GM23248 (cell line): ENCODE results near the gene FMR1. TPM values are rescaled to one million over a fixed set of nuclear protein-coding genes. Genes with fewer than 3 reads are reported as not detected.

Experiments used
- DNase-seq: peaks from one replicate; pipeline ENCODE4 v3.0.0-alpha.2; 2015
- H2AFZ ChIP-seq: fragments of 200-600 bp; sonication (generic); 2 replicates; pipeline ENCODE4 v1.6.1; 2016; ENCODE audit warnings: antibody characterized with exemption
- H3F3A ChIP-seq: fragments of 200-600 bp; sonication (generic); 2 replicates; pipeline ENCODE4 v1.6.1; 2016; ENCODE audit warnings: mild to moderate bottlenecking, antibody characterized with exemption, mixed run types; ENCODE audit not compliant: insufficient read depth
- H3K27ac ChIP-seq: fragments of 200-600 bp; sonication (generic); 2 replicates; pipeline ENCODE4 v1.5.1; 2016; ENCODE audit warnings: mild to moderate bottlenecking
- H3K27me3 ChIP-seq: fragments of 200-600 bp; sonication (generic); replicated peaks from 2 replicates; pipeline ENCODE4 v1.6.1; 2016; ENCODE audit warnings: mild to moderate bottlenecking; ENCODE audit not compliant: insufficient read depth
- H3K36me3 ChIP-seq: fragments of 200-600 bp; sonication (generic); 2 replicates; pipeline ENCODE4 v1.6.1; 2016; ENCODE audit warnings: low read depth, mild to moderate bottlenecking
- H3K4me1 ChIP-seq: fragments of 200-600 bp; sonication (generic); 2 replicates; pipeline ENCODE4 v1.6.1; 2016; ENCODE audit warnings: mild to moderate bottlenecking; ENCODE audit not compliant: insufficient read depth
- H3K4me2 ChIP-seq: fragments of 200-600 bp; sonication (generic); one replicate; pipeline ENCODE4 v1.6.1; 2016; ENCODE audit warnings: mild to moderate bottlenecking; ENCODE audit not compliant: unreplicated experiment
- H3K4me3 ChIP-seq: fragments of 200-600 bp; sonication (generic); 2 replicates; pipeline ENCODE4 v1.5.1; 2016; ENCODE audit warnings: mild to moderate bottlenecking
- H3K79me2 ChIP-seq: fragments of 200-600 bp; sonication (generic); 2 replicates; pipeline ENCODE4 v1.6.1; 2016; ENCODE audit warnings: mild to moderate bottlenecking; ENCODE audit not compliant: insufficient read depth
- H3K9ac ChIP-seq: fragments of 200-600 bp; sonication (generic); 2 replicates; pipeline ENCODE4 v1.6.1; 2016; ENCODE audit warnings: mild to moderate bottlenecking
- H3K9me2 ChIP-seq: fragments of 200-600 bp; sonication (generic); 2 replicates; pipeline ENCODE4 v1.6.1; 2016; ENCODE audit warnings: mixed run types, mild to moderate bottlenecking, moderate library complexity; ENCODE audit not compliant: insufficient read depth
- H3K9me3 ChIP-seq: fragments of 200-600 bp; sonication (generic); one replicate; pipeline ENCODE4 v1.6.1; 2017; ENCODE audit warnings: low read depth
- H4K20me1 ChIP-seq: fragments of 200-600 bp; sonication (generic); 2 replicates; pipeline ENCODE4 v1.6.0; 2016; ENCODE audit not compliant: insufficient read depth
- EZH2 ChIP-seq: fragments of 200-600 bp; sonication (generic); IDR thresholded peaks from 2 replicates; pipeline ENCODE4 v1.6.1; 2018; ENCODE audit warnings: antibody characterized with exemption, mild to moderate bottlenecking; ENCODE audit not compliant: insufficient read depth, poor library complexity, severe bottlenecking
- EZH2phosphoT487 ChIP-seq: fragments of 200-600 bp; sonication (generic); IDR thresholded peaks from 2 replicates; pipeline ENCODE4 v1.6.1; 2018; ENCODE audit warnings: antibody characterized with exemption, moderate library complexity, mild to moderate bottlenecking, low read depth; ENCODE audit not compliant: insufficient read depth
- WGBS, 2 experiments: methylation state at CpG; one replicate each; pipeline ENCODE4 v1.1.6; 2015 to 2017; ENCODE audit warnings: low lambda C conversion rate in 2 of 2, low coverage in 1 of 2; ENCODE audit errors: missing lambda C conversion rate in 2 of 2; 5-methylcytosine and 5-hydroxymethylcytosine counted together
- in situ Hi-C: fragments of 300-500 bp; cut with MboI; formaldehyde crosslinking; loops from 2 replicates; pipeline ENCODE4 v1.15.0; 2020
- polyA plus RNA-seq: library from polyadenylated mRNA; unstranded; fragments of >200 nt; fragmentation: Nextera tagmentation; extraction: Ambion mirVana; gene quantifications from 2 replicates; pipeline ENCODE4 v1.2.1, GENCODE V29; 2016
- small RNA-seq: library from RNA; depleted of rRNA; stranded (forward); fragments of <200 nt; gene quantifications from one replicate; pipeline ENCODE3, GENCODE V24; 2014; ENCODE audit warnings: low read depth, low replicate concordance
- total RNA-seq: library from RNA; depleted of rRNA; stranded (reverse); fragments of >200 nt; shearing (Covaris generic); gene quantifications from 2 replicates; pipeline ENCODE4 v1.2.3, GENCODE V29; 2014; rRNA removed

FMR1 gene
- total and polyA plus RNA-seq, 2 experiments from 2014 or later = 6.8 to 14.7 TPM

DNA sequence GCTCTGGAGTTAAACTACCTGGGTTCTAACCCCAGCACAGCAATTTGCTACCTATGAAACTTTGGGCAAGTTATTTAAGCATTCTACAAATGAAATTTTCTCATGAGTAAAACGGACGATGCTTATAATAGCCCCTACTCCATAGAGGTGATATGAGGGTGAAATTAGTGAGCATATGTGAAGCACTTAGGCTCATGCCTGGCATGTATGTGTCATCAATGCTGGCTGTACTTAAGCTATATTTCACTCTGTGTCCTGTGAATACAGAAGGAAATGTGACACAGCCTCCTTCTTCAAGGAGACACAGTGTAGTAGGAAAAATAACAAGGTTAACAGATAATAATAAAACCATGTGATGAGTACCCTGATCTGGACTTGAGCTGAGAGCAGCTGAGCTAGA, 49.0 kb downstream of the FMR1 start:
- H3K4me3 ChIP-seq = no peak overlapping the region
- WGBS, 2 experiments = 91 to 100% methylated on average over 2 of the region's 2 CpGs
- H4K20me1 ChIP-seq = no peaks in the 10 kb centered on the region
- in situ Hi-C loops = no loop called here
- H3K27ac ChIP-seq = no peak overlapping the region
- no peaks in the 10 kb centered on the region for H3K9me3 ChIP-seq
- 0 out of 2 replicates have a peak, but pooled peaks cover 5% of the 10 kb centered on the region for H3F3A ChIP-seq
- no peak overlapping the region for H2AFZ ChIP-seq
- no peaks in the 10 kb centered on the region for H3K79me2 ChIP-seq
- H3K9ac ChIP-seq = no peak overlapping the region
- no peaks in the 10 kb centered on the region for H3K27me3 ChIP-seq
- TF ChIP-seq EZH2 = no peak
- no peak for TF ChIP-seq EZH2phosphoT487
- DNase-seq = no peak
- H3K4me2 ChIP-seq = no peak overlapping the region
- H3K36me3 ChIP-seq = no peaks in the 10 kb centered on the region
- peaks cover 6% of the 10 kb centered on the region; the same call in 1 of the 2 replicates for H3K4me1 ChIP-seq
- H3K9me2 ChIP-seq = no peaks in the 10 kb centered on the region

DNA sequence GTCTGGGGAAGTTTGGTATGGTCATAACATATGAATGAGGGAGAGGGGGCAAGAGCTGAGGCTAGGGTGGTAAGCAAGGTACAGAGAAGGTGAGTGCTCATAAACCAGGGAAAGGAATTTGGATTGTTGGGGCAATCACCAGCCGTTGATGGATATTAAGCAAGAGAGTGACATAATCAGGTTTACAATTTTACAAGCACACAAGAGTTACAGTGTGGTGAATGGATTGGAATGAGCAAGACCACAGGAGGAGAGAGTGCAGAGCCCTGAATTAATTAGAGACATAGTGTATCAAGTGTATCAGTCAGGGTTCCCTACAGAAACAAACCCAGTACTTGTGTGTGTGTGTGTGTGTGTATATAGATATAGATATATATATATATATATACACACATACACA, 50.8 kb downstream of the FMR1 start:
- H3K4me3 ChIP-seq = no peak overlapping the region
- H4K20me1 ChIP-seq = no peaks in the 10 kb centered on the region
- TF ChIP-seq EZH2 (no peak), EZH2phosphoT487 (no peak)
- WGBS, 2 experiments = 55 to 64% methylated on average over 1 of the region's 1 CpG
- H3K4me1 ChIP-seq = peaks cover 6% of the 10 kb centered on the region; the same call in 1 of the 2 replicates
- H3K9me2 ChIP-seq = no peaks in the 10 kb centered on the region
- no peak overlapping the region for H3K27ac ChIP-seq
- H3K9me3 ChIP-seq = no peaks in the 10 kb centered on the region
- no peaks in the 10 kb centered on the region for H3K27me3 ChIP-seq
- in situ Hi-C loops = no loop called here
- H3K79me2 ChIP-seq = no peaks in the 10 kb centered on the region
- no peak for DNase-seq
- H3K9ac ChIP-seq = no peak overlapping the region
- no peak overlapping the region for H2AFZ ChIP-seq
- no peak overlapping the region for H3K4me2 ChIP-seq
- H3F3A ChIP-seq = 0 out of 2 replicates have a peak, but pooled peaks cover 5% of the 10 kb centered on the region
- no peaks in the 10 kb centered on the region for H3K36me3 ChIP-seq

DNA sequence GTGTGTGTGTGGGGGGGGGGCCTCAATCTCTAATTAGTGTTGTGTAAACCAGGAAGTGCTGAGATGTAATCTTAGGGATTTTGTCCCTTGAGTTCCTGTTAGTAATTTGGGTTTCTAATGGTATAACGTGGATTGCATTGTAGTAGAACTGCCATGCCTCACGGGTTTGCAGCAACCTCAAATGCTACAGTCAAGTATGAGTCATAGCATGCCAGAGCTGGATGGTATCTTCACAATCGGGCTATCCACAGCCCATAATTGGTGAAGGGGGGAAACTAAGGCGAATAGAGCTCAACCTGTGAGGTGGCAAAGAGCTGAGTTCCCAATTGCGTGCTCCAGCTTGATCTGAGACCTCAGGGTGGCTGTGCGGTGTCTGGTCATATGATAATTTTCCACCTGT, 67.2 kb downstream of the FMR1 start:
- 35 to 37% methylated on average over 6 of the region's 6 CpGs for WGBS, 2 experiments
- in situ Hi-C loops = no loop called here
- Histone ChIP-seq H3K9ac (no peak overlapping the region), H3K36me3 (no peaks in the 10 kb centered on the region), H3K27ac (no peak overlapping the region), H3K9me3 (no peaks in the 10 kb centered on the region), H3K4me3 (no peak overlapping the region), H4K20me1 (no peaks in the 10 kb centered on the region), H2AFZ (no peak overlapping the region), H3F3A (no peaks in the 10 kb centered on the region), H3K27me3 (no peaks in the 10 kb centered on the region), H3K4me2 (no peak overlapping the region), H3K79me2 (no peaks in the 10 kb centered on the region), H3K4me1 (no peaks in the 10 kb centered on the region), H3K9me2 (no peaks in the 10 kb centered on the region)
- TF ChIP-seq EZH2phosphoT487 (no peak), EZH2 (no peak)
- DNase-seq = peak; percentile 9

DNA sequence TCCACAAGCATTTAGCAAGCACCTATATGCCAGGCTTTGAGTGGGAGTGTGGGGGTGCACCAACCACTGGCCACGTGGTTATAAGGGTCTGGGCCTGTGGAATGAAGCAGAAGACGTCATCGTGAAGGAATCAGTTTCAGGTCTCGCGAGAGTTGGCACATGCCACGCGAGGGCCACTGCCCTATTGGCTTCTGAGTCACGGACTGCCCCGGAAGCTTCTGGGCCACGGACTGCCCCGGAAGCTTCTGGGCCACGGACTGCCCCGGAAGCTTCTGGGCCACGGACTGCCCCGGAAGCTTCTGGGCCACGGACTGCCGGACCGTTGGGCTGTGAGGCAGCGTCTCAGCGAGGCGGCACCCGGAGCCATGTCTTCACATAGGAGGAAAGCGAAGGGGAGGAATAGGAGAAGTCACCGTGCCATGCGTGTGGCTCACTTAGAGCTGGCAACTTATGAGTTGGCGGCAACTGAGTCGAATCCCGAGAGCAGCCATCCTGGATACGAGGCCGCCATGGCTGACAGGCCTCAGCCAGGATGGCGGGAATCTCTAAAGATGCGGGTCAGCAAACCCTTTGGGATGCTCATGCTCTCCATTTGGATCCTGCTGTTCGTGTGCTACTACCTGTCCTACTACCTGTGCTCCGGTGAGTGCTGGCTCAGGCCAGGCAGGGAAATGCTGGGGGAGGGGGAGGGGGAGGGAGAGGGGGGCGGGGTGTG, 69.5 kb downstream of the FMR1 start, which contains the start of gene FMR1NB:
Gene FMR1NB, plus strand, starts transcription at position 300 of the 715 bp plus-strand sequence. Its CDS starts 66 bp downstream, at position 366.
- in situ Hi-C loops = no loop called here
- Histone ChIP-seq H2AFZ (no peak within 1 kb of the TSS), H4K20me1 (no peaks in the 10 kb centered on the region), H3K27ac (no peak within 1 kb of the TSS), H3K9me2 (no peaks in the 10 kb centered on the region), H3K4me1 (no peaks in the 10 kb centered on the region), H3K79me2 (no peaks in the 10 kb centered on the region), H3K4me3 (no peak within 1 kb of the TSS), H3K9ac (no peak within 1 kb of the TSS), H3K9me3 (no peaks in the 10 kb centered on the region), H3K27me3 (no peaks in the 10 kb centered on the region), H3K36me3 (no peaks in the 10 kb centered on the region), H3F3A (no peaks in the 10 kb centered on the region), H3K4me2 (no peak within 1 kb of the TSS)
- DNase-seq = no peak
- WGBS, 2 experiments = 73 to 87% methylated on average over 15 to 29 of the region's 35 CpGs
- TF ChIP-seq EZH2phosphoT487 = no peak
- TF ChIP-seq EZH2 = no peak

Small RNA genes lying within 50 kb of the gene (small RNA-seq; reads per million reads assigned to genes)
- gene RF02118 = not detected

Other genes with a start within 250 kb of the FMR1 start
- not detected in 2 replicates for gene FMR1NB, start 69.4 kb downstream of the FMR1 start, total RNA-seq
- not detected in 2 replicates for gene FMR1NB, start 69.4 kb downstream of the FMR1 start, polyA plus RNA-seq